Gastrocnemius medialis (tissue), 4 donors: ENCODE measurements around the gene ACAP1. TPM values are rescaled to one million over a fixed set of nuclear protein-coding genes. Genes with fewer than 3 reads are reported as not detected.

Experiments
- ATAC-seq, 2 donors: fragments of 150-250 bp; one replicate each; pipeline ENCODE4 v1.9.1; 2016
- DNase-seq, 2 donors: peaks; one replicate each; pipeline ENCODE4 v3.0.0-alpha.2; 2019
- H3K27ac ChIP-seq, 4 donors: fragments of 200-600 bp; sonication (generic); 1 replicate in 1 of 4; 2 replicates in 3 of 4; pipeline ENCODE4 v1.5.1; 2016 to 2018; ENCODE audit warnings: mild to moderate bottlenecking in 2 of 4, moderate library complexity in 1 of 4
- H3K27me3 ChIP-seq, 3 donors: fragments of 200-600 bp; sonication (generic) in 2 of 3; 1 replicate in 1 of 3; 2 replicates in 2 of 3; pipeline versions ENCODE4 v1.5.1 to v1.6.0; 2016 to 2019; ENCODE audit warnings: mild to moderate bottlenecking in 1 of 3, moderate library complexity in 1 of 3
- H3K36me3 ChIP-seq, 2 donors: fragments of 200-600 bp; sonication (generic) in 1 of 2; one replicate each; pipeline ENCODE4 v1.5.1; 2017 to 2018
- H3K4me1 ChIP-seq, 2 donors: fragments of 200-600 bp; sonication (generic) in 1 of 2; one replicate each; pipeline ENCODE4 v1.5.1; 2016 to 2017; ENCODE audit warnings: mild to moderate bottlenecking in 2 of 2
- H3K4me3 ChIP-seq, 4 donors: fragments of 200-600 bp; sonication (generic) in 3 of 4; 1 replicate in 1 of 4; 2 replicates in 3 of 4; pipeline ENCODE4 v1.5.1; 2016 to 2019; ENCODE audit warnings: mild to moderate bottlenecking in 2 of 4
- H3K9me3 ChIP-seq, 3 donors: fragments of 200-600 bp; sonication (generic) in 2 of 3; 1 replicate in 1 of 3; 2 replicates in 2 of 3; pipeline ENCODE4 v1.5.1; 2016 to 2019
- POLR2A ChIP-seq, 2 donors: fragments of 450-650 bp; IDR thresholded peaks; one replicate each; pipeline ENCODE4 v1.6.1; 2017; ENCODE audit warnings: antibody characterized with exemption in 2 of 2, mild to moderate bottlenecking in 2 of 2, moderate library complexity in 2 of 2
- in situ Hi-C, 4 donors: fragments of 200-750 bp; cut with MboI; loops; one replicate each; pipeline versions ENCODE4 v1.15.0 to v1.8.0; 2017; ENCODE audit warnings: low sequenced_read_pairs in 4 of 4
- intact Hi-C: fragments of 100-400 bp; cut with DNase I; formaldehyde crosslinking; loops from one replicate; pipeline ENCODE4 v1.15.1; 2023; ENCODE audit warnings: low total_unique reads
- total RNA-seq, 4 donors: library from RNA; depleted of rRNA; stranded (reverse); fragments of >200 nt; gene quantifications; one replicate each; pipeline versions ENCODE4 v1.1.0 to v1.2.3, GENCODE V29; 2016
- TF ChIP-seq, protein P1 (sequence below), 5 experiments: fragments of 450-650 bp in 3 of 5; fragments of 200-600 bp in 2 of 5; sonication (generic) in 2 of 5; IDR thresholded peaks in 4 of 5; conservative IDR thresholded peaks in 1 of 5; 1 replicate in 4 of 5; 2 replicates in 1 of 5; pipeline ENCODE4 v1.5.1; 2016 to 2019; ENCODE audit warnings: antibody characterized with exemption in 5 of 5, mild to moderate bottlenecking in 3 of 5, moderate library complexity in 3 of 5

ACAP1 gene
- total RNA-seq, 4 donors from 2014 or later = 0.22 to 16.3 (median 1.7) TPM

DNA sequence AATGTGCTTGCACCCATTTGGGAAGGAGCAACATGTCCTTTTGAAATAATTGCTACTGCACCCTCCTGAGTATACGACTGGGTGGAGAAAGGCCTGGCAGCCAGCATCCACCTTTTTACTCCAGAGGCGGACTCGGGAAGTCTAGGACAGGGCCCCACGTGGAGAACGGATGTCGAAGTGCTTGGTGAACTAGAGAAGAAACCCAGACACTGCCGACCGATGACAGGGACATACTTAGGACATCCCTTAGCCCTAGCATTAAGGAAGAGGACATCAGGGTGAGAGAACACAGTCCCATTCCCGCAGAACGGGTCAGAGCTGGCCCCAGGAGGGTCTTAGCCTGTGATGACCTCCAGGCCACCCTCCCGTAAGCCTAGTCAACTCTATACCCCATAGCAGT, 45.6 kb upstream of the ACAP1 start:
- H3K9me3 ChIP-seq = no peaks in the 10 kb centered on the region
- intact Hi-C loops = no loop called here
- no peak overlapping the region for H3K4me3 ChIP-seq
- in situ Hi-C loops = no loop called here
- peaks cover 45 to 59% of the 10 kb centered on the region in 2 donors for H3K4me1 ChIP-seq
- ATAC-seq (peak in 1 of 2 donors; percentile 2), DNase-seq (peak in 1 of 2 donors; percentile 58)
- TF ChIP-seq, protein P1, sequence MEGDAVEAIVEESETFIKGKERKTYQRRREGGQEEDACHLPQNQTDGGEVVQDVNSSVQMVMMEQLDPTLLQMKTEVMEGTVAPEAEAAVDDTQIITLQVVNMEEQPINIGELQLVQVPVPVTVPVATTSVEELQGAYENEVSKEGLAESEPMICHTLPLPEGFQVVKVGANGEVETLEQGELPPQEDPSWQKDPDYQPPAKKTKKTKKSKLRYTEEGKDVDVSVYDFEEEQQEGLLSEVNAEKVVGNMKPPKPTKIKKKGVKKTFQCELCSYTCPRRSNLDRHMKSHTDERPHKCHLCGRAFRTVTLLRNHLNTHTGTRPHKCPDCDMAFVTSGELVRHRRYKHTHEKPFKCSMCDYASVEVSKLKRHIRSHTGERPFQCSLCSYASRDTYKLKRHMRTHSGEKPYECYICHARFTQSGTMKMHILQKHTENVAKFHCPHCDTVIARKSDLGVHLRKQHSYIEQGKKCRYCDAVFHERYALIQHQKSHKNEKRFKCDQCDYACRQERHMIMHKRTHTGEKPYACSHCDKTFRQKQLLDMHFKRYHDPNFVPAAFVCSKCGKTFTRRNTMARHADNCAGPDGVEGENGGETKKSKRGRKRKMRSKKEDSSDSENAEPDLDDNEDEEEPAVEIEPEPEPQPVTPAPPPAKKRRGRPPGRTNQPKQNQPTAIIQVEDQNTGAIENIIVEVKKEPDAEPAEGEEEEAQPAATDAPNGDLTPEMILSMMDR (IDR thresholded peaks at IDR 0.05 in 4 of 5, conservative IDR thresholded peaks at IDR 0.05 in 1 of 5) = no peak
- TF ChIP-seq POLR2A (IDR thresholded peaks at IDR 0.05) = no peak
- peaks cover 0 to 12% of the 10 kb centered on the region in 2 donors for H3K36me3 ChIP-seq
- H3K27me3 ChIP-seq = no peaks in the 10 kb centered on the region
- peak overlapping the region; percentile 95 to 100 (median 98) for H3K27ac ChIP-seq

DNA sequence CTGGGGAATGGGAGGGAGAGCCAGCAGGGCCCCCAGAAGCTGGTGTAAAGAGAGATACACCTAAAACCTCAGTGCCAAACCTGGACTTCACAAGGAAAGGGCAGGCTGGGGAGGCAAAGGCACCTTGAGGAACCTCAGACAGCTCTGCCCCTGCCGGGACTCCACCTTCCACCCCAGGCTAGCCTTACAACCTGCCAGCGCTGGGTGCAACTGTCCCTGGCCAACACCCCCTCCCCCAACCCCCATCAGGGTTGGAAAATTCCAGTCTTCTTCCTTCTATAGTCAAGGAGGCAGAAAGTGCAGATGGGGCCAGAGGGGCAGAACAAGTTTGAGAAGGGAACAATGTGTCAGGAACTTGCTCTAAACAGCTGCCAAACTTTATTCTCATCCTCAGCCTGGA, 44.1 kb upstream of the ACAP1 start:
- intact Hi-C loops (no loop called here), in situ Hi-C loops (no loop called here)
- DNase-seq (peak in 1 of 2 donors; percentile 58), ATAC-seq (no peak)
- Histone ChIP-seq H3K36me3 (no peaks in the 10 kb centered on the region), H3K27ac (peak overlapping the region; percentile 95 to 100 (median 98)), H3K9me3 (no peaks in the 10 kb centered on the region), H3K4me3 (no peak overlapping the region), H3K4me1 (peaks cover 47 to 57% of the 10 kb centered on the region in 2 donors), H3K27me3 (no peaks in the 10 kb centered on the region)
- TF ChIP-seq, protein P1 (IDR thresholded peaks at IDR 0.05 in 4 of 5, conservative IDR thresholded peaks at IDR 0.05 in 1 of 5) = no peak
- peak; percentile 2 to 13 for TF ChIP-seq POLR2A (IDR thresholded peaks at IDR 0.05)

DNA sequence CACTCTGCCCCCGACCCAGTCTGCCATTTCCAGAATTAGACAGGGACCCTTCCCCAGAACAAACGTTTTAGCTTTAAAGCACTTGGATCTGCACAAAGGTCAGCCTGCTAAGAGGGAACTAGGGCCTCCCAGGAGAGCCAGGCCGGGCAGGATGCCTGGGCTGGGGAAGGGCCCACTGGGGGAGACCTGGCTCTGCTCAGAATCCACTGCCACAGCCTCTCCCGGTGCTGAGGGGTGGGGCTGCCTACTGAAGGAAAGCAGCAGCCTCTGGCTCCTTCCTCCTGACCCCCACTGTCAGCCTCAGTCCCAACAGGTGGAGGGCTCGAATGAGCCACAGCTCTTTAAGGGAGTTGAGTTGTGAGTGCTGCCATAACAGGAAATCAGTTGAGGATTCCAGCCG, 43.6 kb upstream of the ACAP1 start:
- TF ChIP-seq, protein P1 (IDR thresholded peaks at IDR 0.05 in 4 of 5, conservative IDR thresholded peaks at IDR 0.05 in 1 of 5) = no peak
- no peak for TF ChIP-seq POLR2A (IDR thresholded peaks at IDR 0.05)
- Histone ChIP-seq H3K27ac (peak overlapping the region; percentile 95 to 100 (median 98)), H3K9me3 (no peaks in the 10 kb centered on the region), H3K4me1 (peaks cover 47 to 57% of the 10 kb centered on the region in 2 donors), H3K27me3 (no peaks in the 10 kb centered on the region), H3K36me3 (no peaks in the 10 kb centered on the region), H3K4me3 (no peak overlapping the region)
- DNase-seq (peak in 1 of 2 donors; percentile 56), ATAC-seq (no peak)
- in situ Hi-C loops (no loop called here), intact Hi-C loops (no loop called here)

DNA sequence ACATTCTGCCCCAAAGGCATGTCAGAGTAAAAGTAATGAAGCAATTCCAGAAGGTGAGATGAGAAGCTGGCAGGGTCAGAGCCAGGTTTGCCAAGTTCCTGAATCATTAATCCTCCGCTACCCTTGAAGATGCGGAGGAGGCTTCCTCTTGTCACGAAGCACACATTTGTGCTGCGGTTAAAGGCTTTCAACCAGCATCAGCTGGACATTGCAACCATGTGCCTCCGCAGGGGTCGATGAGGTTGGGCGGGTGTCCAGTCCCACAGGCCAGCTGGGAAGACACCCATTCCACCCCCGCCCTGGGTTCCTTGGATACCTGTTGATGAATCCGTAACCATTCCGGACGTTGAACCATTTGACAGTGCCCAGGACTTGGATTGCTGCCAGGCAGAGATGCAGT, 43.2 kb upstream of the ACAP1 start:
- Histone ChIP-seq H3K36me3 (no peaks in the 10 kb centered on the region), H3K4me3 (no peak overlapping the region), H3K4me1 (peaks cover 47 to 57% of the 10 kb centered on the region in 2 donors), H3K27ac (peak overlapping the region; percentile 95 to 100 (median 98)), H3K27me3 (no peaks in the 10 kb centered on the region), H3K9me3 (no peaks in the 10 kb centered on the region)
- intact Hi-C loops (no loop called here), in situ Hi-C loops (no loop called here)
- TF ChIP-seq, protein P1 (IDR thresholded peaks at IDR 0.05 in 4 of 5, conservative IDR thresholded peaks at IDR 0.05 in 1 of 5) = no peak
- no peak for TF ChIP-seq POLR2A (IDR thresholded peaks at IDR 0.05)
- DNase-seq (peak; percentile 31 to 64), ATAC-seq (peak in 1 of 2 donors; percentile 0)
